Measurements from ENCODE around the gene RDX.

- TF ChIP-seq NFIC (IDR thresholded peaks at IDR 0.05) (no peak), MAX (IDR thresholded peaks at IDR 0.05) (no peak), CEBPB (IDR thresholded peaks at IDR 0.05) (no peak), EP300 (IDR thresholded peaks at IDR 0.05; ENCODE audit: borderline replicate concordance) (no peak), RAD21 (IDR thresholded peaks at IDR 0.05; ENCODE audit: low read depth) (no peak), ZBTB7A (IDR thresholded peaks at IDR 0.05; ENCODE audit: low read depth) (no peak), REST (IDR thresholded peaks at IDR 0.05; ENCODE audit: low read depth) (no peak), TCF12 (IDR thresholded peaks at IDR 0.05; ENCODE audit: low read depth) (no peak), FOXM1 (IDR thresholded peaks at IDR 0.05; ENCODE audit: borderline replicate concordance, low read depth) (no peak), YY1 (IDR thresholded peaks at IDR 0.05; ENCODE audit: low read depth) (no peak), TAF1 (IDR thresholded peaks at IDR 0.05; ENCODE audit: low read depth) (no peak), CREB1 (IDR thresholded peaks at IDR 0.05; ENCODE audit: low read depth) (no peak), EGR1 (IDR thresholded peaks at IDR 0.05) (no peak)
Measured at GRCh38 chr11:110299006-110299785, 2.8 kb upstream of the RDX start.
